Suprapubic skin (tissue), 4 donors: ENCODE measurements around the gene CIB4. TPM values are rescaled to one million over a fixed set of nuclear protein-coding genes. Genes with fewer than 3 reads are reported as not detected.

Experiments
- DNase-seq, 2 donors: peaks; one replicate each; pipeline ENCODE4 v3.0.0-alpha.2; 2019; ENCODE audit warnings: low spot score in 2 of 2
- H3K27ac ChIP-seq: fragments of 200-600 bp; sonication (generic); one replicate; pipeline ENCODE4 v1.5.1; 2019
- H3K27me3 ChIP-seq: fragments of 200-600 bp; sonication (generic); one replicate; pipeline ENCODE4 v1.5.1; 2019
- H3K36me3 ChIP-seq: fragments of 200-600 bp; sonication (generic); one replicate; pipeline ENCODE4 v1.5.1; 2019
- H3K4me1 ChIP-seq: fragments of 200-600 bp; sonication (generic); one replicate; pipeline ENCODE4 v1.5.1; 2019
- H3K4me3 ChIP-seq: fragments of 200-600 bp; sonication (generic); one replicate; pipeline ENCODE4 v1.5.1; 2019; ENCODE audit warnings: mild to moderate bottlenecking
- H3K9me3 ChIP-seq: fragments of 200-600 bp; sonication (generic); one replicate; pipeline ENCODE4 v1.5.1; 2019
- CTCF ChIP-seq, 2 donors: fragments of 200-600 bp in 1 of 2; fragments of 450-650 bp in 1 of 2; sonication (generic) in 1 of 2; IDR thresholded peaks; one replicate each; pipeline ENCODE4 v1.5.1; 2016 to 2019; ENCODE audit warnings: antibody characterized with exemption in 2 of 2, mild to moderate bottlenecking in 1 of 2, moderate library complexity in 1 of 2
- EP300 ChIP-seq: sonication (generic); formaldehyde crosslinking; IDR thresholded peaks from one replicate; pipeline ENCODE4 v1.6.1; 2017; ENCODE audit warnings: antibody characterized with exemption
- POLR2A ChIP-seq, 2 donors: fragments of 450-650 bp; IDR thresholded peaks; one replicate each; pipeline ENCODE4 v1.6.1; 2017; ENCODE audit warnings: antibody characterized with exemption in 2 of 2, mild to moderate bottlenecking in 2 of 2, moderate library complexity in 2 of 2
- POLR2AphosphoS5 ChIP-seq, 3 donors: sonication (generic); formaldehyde crosslinking; IDR thresholded peaks; one replicate each; pipeline ENCODE4 v1.6.1; 2017; ENCODE audit warnings: antibody characterized with exemption in 3 of 3
- WGBS: methylation state at CpG from one replicate; pipeline ENCODE4 v1.1.5; 2018; 5-methylcytosine and 5-hydroxymethylcytosine counted together
- total RNA-seq, 4 donors: library from RNA; depleted of rRNA; stranded (reverse); fragments of >200 nt; gene quantifications; one replicate each; pipeline ENCODE4 v1.1.0, GENCODE V29; 2016

CIB4 gene
- total RNA-seq, 4 donors from 2014 or later: not detected

- peak; percentile 20 to 32 for DNase-seq
- peaks cover 14% of the 10 kb centered on the region for H3K4me1 ChIP-seq
- WGBS: 87% methylated on average over 8 of the region's 8 CpGs
- no peaks in the 10 kb centered on the region for H3K36me3 ChIP-seq
- no peak overlapping the region for H3K4me3 ChIP-seq
- H3K27me3 ChIP-seq: peaks cover 78% of the 10 kb centered on the region
- no peak overlapping the region for H3K27ac ChIP-seq
- no peaks in the 10 kb centered on the region for H3K9me3 ChIP-seq
- TF ChIP-seq POLR2AphosphoS5 (IDR thresholded peaks at IDR 0.05): no peak
- TF ChIP-seq EP300: no peak
- TF ChIP-seq CTCF (IDR thresholded peaks at IDR 0.05): no peak
- TF ChIP-seq POLR2A (IDR thresholded peaks at IDR 0.05): no peak
Observed at GRCh38 chr2:26561376-26561775, 79.8 kb downstream of the CIB4 start.

DNA sequence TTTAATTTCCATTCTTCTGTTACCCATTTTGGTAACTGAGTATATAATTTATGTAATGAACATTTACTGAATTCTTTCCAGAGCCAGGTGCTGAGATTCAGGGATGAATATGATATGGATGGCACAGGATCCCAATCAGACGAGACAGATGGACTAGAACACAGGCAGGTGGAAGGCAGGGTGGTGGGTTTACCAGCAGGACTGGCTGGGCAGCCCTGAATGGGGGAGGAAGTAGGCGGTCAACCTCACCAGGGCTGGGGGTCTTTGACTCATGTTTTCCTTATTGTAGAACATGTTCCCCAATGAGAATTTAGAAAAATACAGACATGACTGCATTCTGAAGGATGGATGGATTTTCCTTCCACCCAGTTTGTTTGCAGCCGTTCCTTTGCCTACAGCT is 80.3 kb downstream of the CIB4 start:
- Histone ChIP-seq H3K4me3 (no peak overlapping the region), H3K36me3 (no peaks in the 10 kb centered on the region), H3K4me1 (peaks cover 14% of the 10 kb centered on the region), H3K9me3 (no peaks in the 10 kb centered on the region), H3K27me3 (peaks cover 73% of the 10 kb centered on the region), H3K27ac (no peak overlapping the region)
- WGBS: 90% methylated on average over 3 of the region's 3 CpGs
- TF ChIP-seq POLR2A (IDR thresholded peaks at IDR 0.05): no peak
- TF ChIP-seq EP300: no peak
- TF ChIP-seq POLR2AphosphoS5 (IDR thresholded peaks at IDR 0.05): no peak
- peak; percentile 16 to 44 for DNase-seq

- TF ChIP-seq POLR2AphosphoS5 (IDR thresholded peaks at IDR 0.05) (no peak), EP300 (no peak), POLR2A (IDR thresholded peaks at IDR 0.05) (no peak), CTCF (IDR thresholded peaks at IDR 0.05) (no peak)
- Histone ChIP-seq H3K9me3 (no peaks in the 10 kb centered on the region), H3K36me3 (no peaks in the 10 kb centered on the region), H3K27me3 (peaks cover 69% of the 10 kb centered on the region), H3K4me1 (peaks cover 14% of the 10 kb centered on the region), H3K27ac (no peak overlapping the region), H3K4me3 (no peak overlapping the region)
- peak in 1 of 2 donors; percentile 45 for DNase-seq
- WGBS: 80% methylated on average over 2 of the region's 2 CpGs
Observed at GRCh38 chr2:26559556-26559955, 81.6 kb downstream of the CIB4 start.

- Histone ChIP-seq H3K4me3 (no peak overlapping the region), H3K27ac (no peak overlapping the region), H3K9me3 (no peaks in the 10 kb centered on the region), H3K4me1 (peaks cover 14% of the 10 kb centered on the region), H3K36me3 (no peaks in the 10 kb centered on the region), H3K27me3 (peaks cover 68% of the 10 kb centered on the region)
- WGBS: 86% methylated on average over 1 of the region's 3 CpGs
- DNase-seq: no peak
- TF ChIP-seq EP300 (no peak), POLR2AphosphoS5 (IDR thresholded peaks at IDR 0.05) (no peak), POLR2A (IDR thresholded peaks at IDR 0.05) (no peak), CTCF (IDR thresholded peaks at IDR 0.05) (no peak)
Observed at GRCh38 chr2:26559044-26559405, 82.1 kb downstream of the CIB4 start.

- Histone ChIP-seq H3K4me3 (no peak overlapping the region), H3K27me3 (peaks cover 63% of the 10 kb centered on the region), H3K9me3 (no peaks in the 10 kb centered on the region), H3K36me3 (no peaks in the 10 kb centered on the region), H3K4me1 (peaks cover 14% of the 10 kb centered on the region), H3K27ac (no peak overlapping the region)
- WGBS: 30% methylated on average over 18 of the region's 27 CpGs
- DNase-seq: peak in 1 of 2 donors; percentile 31
- TF ChIP-seq EP300: no peak
- no peak for TF ChIP-seq POLR2A (IDR thresholded peaks at IDR 0.05)
- TF ChIP-seq CTCF (IDR thresholded peaks at IDR 0.05): no peak
- TF ChIP-seq POLR2AphosphoS5 (IDR thresholded peaks at IDR 0.05): no peak
Observed at GRCh38 chr2:26558271-26559043, 82.7 kb downstream of the CIB4 start.
